HCT116 (cell line): ENCODE measurements around the gene KCND3. TPM values are rescaled to one million over a fixed set of nuclear protein-coding genes. Genes with fewer than 3 reads are reported as not detected.

ENCODE experiments used
- ATAC-seq: fragments of 200-7000 bp; cut with Tn5 transposase; 2 replicates; pipeline ENCODE4 v1.9.1; 2020; ENCODE audit warnings: mild to moderate bottlenecking, moderate library complexity
- BruUV-seq: library from RNA; stranded (reverse); fragments of 400-500 nt; replicated peaks from 2 replicates; lab custom pipeline; 2021; lab: Mats Ljungman, UMichigan
- CTCF ChIA-PET: fragments of 300-600 bp; sonication (Branson Sonifier 250); formaldehyde crosslinking; loops from one replicate; lab custom pipeline; 2021; ENCODE audit warnings: antibody characterized with exemption; lab: Charles Lee
- POLR2A ChIA-PET: fragments of 300-600, 350-600 bp; sonication (Branson Sonifier 250); formaldehyde crosslinking; loops from one replicate; lab custom pipeline; 2021; ENCODE audit warnings: antibody characterized with exemption; lab: Charles Lee
- RAD21 ChIA-PET, 2 experiments: fragments of 300-600 bp; sonication (Branson Sonifier 250); formaldehyde crosslinking; loops; one replicate each; lab custom pipeline; 2023; ENCODE audit warnings: low total read pairs in 2 of 2; ENCODE audit not compliant: uncharacterized antibody in 2 of 2, unreplicated experiment in 2 of 2, low non-redundant PET in 1 of 2; lab: Charles Lee
- DNase-seq: peaks from one replicate; pipeline ENCODE4 v3.0.0-alpha.2; 2010; ENCODE audit warnings: low read depth, low spot score
- H2AFZ ChIP-seq: fragments of 200-600 bp; shearing (Covaris generic), sonication (generic); 2 replicates; pipeline ENCODE4 v1.6.1; 2017; ENCODE audit warnings: low read depth, mixed run types, mixed read lengths, antibody characterized with exemption, low read length; ENCODE audit not compliant: poor library complexity, severe bottlenecking
- H3K27ac ChIP-seq: 2 replicates; pipeline ENCODE4 v1.5.1; 2012; ENCODE audit warnings: low read depth, low read length
- H3K27me3 ChIP-seq: fragments of 200-600 bp; sonication (generic); 2 replicates; pipeline ENCODE4 v1.6.1; 2016; ENCODE audit warnings: mixed run types, low read length, mixed read lengths; ENCODE audit not compliant: insufficient read depth
- H3K36me3 ChIP-seq, 2 experiments: fragments of 200-500 bp in 1 of 2; fragments of 200-600 bp in 1 of 2; sonication (Bioruptor generic) in 1 of 2; sonication (generic) in 1 of 2; 2 replicates each; pipeline versions ENCODE4 v1.5.1 to v1.6.1; 2014 to 2016; ENCODE audit warnings: low read length in 2 of 2, inconsistent platforms in 1 of 2, mixed read lengths in 1 of 2, mixed run types in 1 of 2; ENCODE audit not compliant: insufficient read depth in 2 of 2, control insufficient read depth in 1 of 2
- H3K4me1 ChIP-seq, 2 experiments: fragments of 200-600 bp in 1 of 2; sonication (generic) in 1 of 2; 2 replicates each; pipeline versions ENCODE4 v1.5.1 to v1.6.1; 2012 to 2017; ENCODE audit warnings: low read length in 2 of 2, inconsistent platforms in 1 of 2, mild to moderate bottlenecking in 1 of 2, mixed read lengths in 1 of 2, mixed run types in 1 of 2, moderate library complexity in 1 of 2; ENCODE audit not compliant: insufficient read depth in 2 of 2, control insufficient read depth in 1 of 2
- H3K4me2 ChIP-seq: fragments of 200-600 bp; sonication (generic); 2 replicates; pipeline ENCODE4 v1.6.1; 2017; ENCODE audit warnings: mixed run types, low read length, mixed read lengths
- H3K4me3 ChIP-seq, 2 experiments: fragments of 200-600 bp in 1 of 2; sonication (generic) in 1 of 2; replicated peaks in 1 of 2; 2 replicates each; pipeline ENCODE4 v1.5.1; 2011 to 2016; ENCODE audit warnings: low read length in 2 of 2, control low read depth in 1 of 2, low read depth in 1 of 2, mild to moderate bottlenecking in 1 of 2, mixed read lengths in 1 of 2, mixed run types in 1 of 2
- H3K79me2 ChIP-seq: fragments of 200-600 bp; sonication (generic); 2 replicates; pipeline ENCODE4 v1.6.1; 2017; ENCODE audit warnings: mild to moderate bottlenecking, mixed run types, low read length, moderate library complexity, mixed read lengths; ENCODE audit not compliant: insufficient read depth
- H3K9ac ChIP-seq: fragments of 200-600 bp; sonication (generic); 2 replicates; pipeline ENCODE4 v1.6.1; 2016; ENCODE audit warnings: low read length, mixed read lengths
- H3K9me2 ChIP-seq: fragments of 200-600 bp; sonication (generic), shearing (Covaris generic); 2 replicates; pipeline ENCODE4 v1.6.1; 2017; ENCODE audit warnings: mixed run types, mild to moderate bottlenecking, moderate library complexity; ENCODE audit not compliant: insufficient read depth
- H3K9me3 ChIP-seq, 2 experiments: fragments of 200-500 bp in 1 of 2; fragments of 200-600 bp in 1 of 2; sonication (Bioruptor generic) in 1 of 2; sonication (generic) in 1 of 2; 2 replicates each; pipeline ENCODE4 v1.6.1; 2014 to 2017; ENCODE audit warnings: low read length in 2 of 2, mixed read lengths in 2 of 2, inconsistent platforms in 1 of 2, low read depth in 1 of 2, mild to moderate bottlenecking in 1 of 2, mixed run types in 1 of 2, moderate library complexity in 1 of 2; ENCODE audit not compliant: control insufficient read depth in 1 of 2, insufficient read depth in 1 of 2
- H4K20me1 ChIP-seq: fragments of 200-600 bp; sonication (generic), shearing (Covaris generic); 2 replicates; pipeline ENCODE4 v1.6.1; 2017; ENCODE audit warnings: mixed run types, mild to moderate bottlenecking, moderate library complexity; ENCODE audit not compliant: insufficient read depth
- ATF3 ChIP-seq: IDR thresholded peaks from 2 replicates; pipeline ENCODE4 v1.6.1; 2012
- CTCF ChIP-seq, 3 experiments: fragments of 200-600 bp in 1 of 3; sonication (generic) in 1 of 3; IDR thresholded peaks in 2 of 3; conservative IDR thresholded peaks in 1 of 3; 2 replicates each; pipeline ENCODE4 v1.5.1; 2012 to 2017; ENCODE audit warnings: low read depth in 2 of 3, low read length in 2 of 3, antibody characterized with exemption in 1 of 3, borderline replicate concordance in 1 of 3, control low read depth in 1 of 3, mild to moderate bottlenecking in 1 of 3, mixed read lengths in 1 of 3, mixed run types in 1 of 3, moderate library complexity in 1 of 3; ENCODE audit not compliant: insufficient read depth in 1 of 3
- EGR1 ChIP-seq: IDR thresholded peaks from 2 replicates; pipeline ENCODE4 v1.6.1; 2012; ENCODE audit warnings: low read depth
- EZH2 ChIP-seq: fragments of 200-600 bp; sonication (generic); IDR thresholded peaks from 2 replicates; pipeline ENCODE4 v1.6.1; 2017; ENCODE audit warnings: antibody characterized with exemption, mixed run types
- EZH2phosphoT487 ChIP-seq: fragments of 200-600 bp; IDR thresholded peaks from 2 replicates; pipeline ENCODE4 v1.6.1; 2018; ENCODE audit warnings: antibody characterized with exemption, borderline replicate concordance
- POLR2A ChIP-seq: IDR thresholded peaks from 2 replicates; pipeline ENCODE4 v1.7.0; 2011; ENCODE audit warnings: borderline replicate concordance; ENCODE audit not compliant: insufficient read depth, insufficient read length; ENCODE audit errors: extremely low read depth
- POLR2AphosphoS5 ChIP-seq: IDR thresholded peaks from 2 replicates; pipeline ENCODE4 v1.6.1; 2011; ENCODE audit warnings: mild to moderate bottlenecking, low read depth, low read length, moderate library complexity
- RAD21 ChIP-seq: IDR thresholded peaks from 2 replicates; pipeline ENCODE4 v1.6.1; 2012; ENCODE audit warnings: low read depth, mild to moderate bottlenecking
- REST ChIP-seq: IDR thresholded peaks from 2 replicates; pipeline ENCODE4 v1.6.1; 2012; ENCODE audit warnings: low read depth
- SRF ChIP-seq: IDR thresholded peaks from 2 replicates; pipeline ENCODE4 v1.6.1; 2012; ENCODE audit warnings: low read depth
- YY1 ChIP-seq: IDR thresholded peaks from 2 replicates; pipeline ENCODE4 v1.6.1; 2011; ENCODE audit warnings: low read length, low read depth, moderate library complexity, mild to moderate bottlenecking; ENCODE audit not compliant: insufficient replicate concordance; ENCODE audit errors: extremely low read depth
- ZBTB33 ChIP-seq: IDR thresholded peaks from 2 replicates; pipeline ENCODE4 v1.6.1; 2011; ENCODE audit warnings: mild to moderate bottlenecking, low read length, moderate library complexity; ENCODE audit not compliant: insufficient replicate concordance; ENCODE audit errors: extremely low read depth
- ZFX ChIP-seq: fragments of 450-650 bp; IDR thresholded peaks from 2 replicates; pipeline ENCODE4 v1.6.1; 2017
- ZNF274 ChIP-seq: fragments of 200-500 bp; sonication (Bioruptor generic); IDR thresholded peaks from 2 replicates; pipeline ENCODE4 v1.6.1; 2014; ENCODE audit warnings: mild to moderate bottlenecking, low read depth, low read length, inconsistent platforms
- intact Hi-C: fragments of 100-400 bp; cut with micrococcal nuclease; formaldehyde crosslinking; loops from 2 replicates; pipeline ENCODE4 v1.10.0; 2022
- total RNA-seq: library from RNA; stranded (reverse); gene quantifications from one replicate; pipeline ENCODE4 v1.2.1, GENCODE V29; 2021; ENCODE audit not compliant: unreplicated experiment

Gene KCND3
- total RNA-seq, 1 experiment from 2014 or later: 0.44 TPM

- POLR2A ChIA-PET: no interaction called here
Observed at GRCh38 chr1:111850109-111850508, 139.4 kb downstream of the KCND3 start.

More at GRCh38 chr1:111850109-111850508, 139.4 kb downstream of the KCND3 start:
- BruUV-seq: no TSS peak
- TF ChIP-seq ATF3: no peak
- no peak for TF ChIP-seq RAD21
- TF ChIP-seq EGR1: no peak
- TF ChIP-seq POLR2AphosphoS5: no peak
- no peak for TF ChIP-seq EZH2
- TF ChIP-seq ZFX: no peak
- no peak for TF ChIP-seq ZNF274
- TF ChIP-seq YY1: no peak
- no peak for TF ChIP-seq REST
- TF ChIP-seq CTCF (IDR thresholded peaks at IDR 0.05 in 2 of 3, conservative IDR thresholded peaks at IDR 0.05 in 1 of 3; ENCODE audit: borderline replicate concordance in 1 of 3, insufficient read depth in 1 of 3, low read depth in 2 of 3, low read length in 2 of 3): no peak
- TF ChIP-seq POLR2A: no peak
- no peak for TF ChIP-seq SRF
- no peak for TF ChIP-seq EZH2phosphoT487
- TF ChIP-seq ZBTB33: no peak
- no peak overlapping the region for H3K9ac ChIP-seq
- no peaks in the 10 kb centered on the region for H4K20me1 ChIP-seq
- no peaks in the 10 kb centered on the region for H3K4me1 ChIP-seq
- no peak overlapping the region for H3K4me3 ChIP-seq
- CTCF ChIA-PET: no interaction called here
- H3K27ac ChIP-seq: no peak overlapping the region
- ATAC-seq (no peak), DNase-seq (no peak)
- no peak overlapping the region for H2AFZ ChIP-seq
- H3K9me2 ChIP-seq: no peaks in the 10 kb centered on the region
- no peaks in the 10 kb centered on the region for H3K9me3 ChIP-seq
- no peaks in the 10 kb centered on the region for H3K36me3 ChIP-seq
- intact Hi-C loops: no loop called here
- H3K27me3 ChIP-seq: peaks cover 81% of the 10 kb centered on the region
- H3K79me2 ChIP-seq: no peaks in the 10 kb centered on the region
- no peak overlapping the region for H3K4me2 ChIP-seq
- RAD21 ChIA-PET: no interaction called here
